ENCODE results near the gene HIC2.
"Not testable (repeated sequence)": the region's sequence is repeated elsewhere in the genome, so short reads cannot be mapped to it uniquely, and the experiment has no call there.

The HIC2 gene

GRCh38 chr22:21451545-21452520 is 34.7 kb downstream of the HIC2 start:
- DNase-seq = no peak

GRCh38 chr22:21452666-21453065 is 35.5 kb downstream of the HIC2 start:
- DNase-seq = not testable (repeated sequence)

- not testable (repeated sequence) for DNase-seq
These were observed 37.8 kb downstream of the HIC2 start for GRCh38 chr22:21454998-21455333.

- no peak for DNase-seq
These were observed 38.3 kb downstream of the HIC2 start for GRCh38 chr22:21455334-21456089.

GRCh38 chr22:21457023-21457787 is 40.0 kb downstream of the HIC2 start:
- no peak for DNase-seq

GRCh38 chr22:21462672-21463071 is 45.5 kb downstream of the HIC2 start:
- not testable (repeated sequence) for DNase-seq

GRCh38 chr22:21467337-21468193 is 50.4 kb downstream of the HIC2 start, which contains the start of gene TMEM191C:
TSS of gene TMEM191C (plus strand) at chr22:21467387. CDS start at chr22:21467460, 73 bp downstream.
- DNase-seq = not testable (repeated sequence)

GRCh38 chr22:21468194-21469096 is 51.3 kb downstream of the HIC2 start:
- not testable (repeated sequence) for DNase-seq

- not testable (repeated sequence) for DNase-seq
These were observed 52.2 kb downstream of the HIC2 start for GRCh38 chr22:21469097-21469994.

GRCh38 chr22:21472984-21473383 is 55.8 kb downstream of the HIC2 start:
- not testable (repeated sequence) for DNase-seq

- not testable (repeated sequence) for DNase-seq
These were observed 56.5 kb downstream of the HIC2 start for GRCh38 chr22:21473664-21474063.

GRCh38 chr22:21484039-21484438 is 66.9 kb downstream of the HIC2 start:
- DNase-seq = not testable (repeated sequence)

GRCh38 chr22:21487723-21488122 is 70.6 kb downstream of the HIC2 start:
- DNase-seq = not testable (repeated sequence)

GRCh38 chr22:21489149-21489680 is 72.0 kb downstream of the HIC2 start:
- not testable (repeated sequence) for DNase-seq

GRCh38 chr22:21490556-21490955 is 73.4 kb downstream of the HIC2 start:
- DNase-seq = not testable (repeated sequence)

GRCh38 chr22:21492271-21492670 is 75.1 kb downstream of the HIC2 start:
- not testable (repeated sequence) for DNase-seq

GRCh38 chr22:21493789-21494782 is 76.9 kb downstream of the HIC2 start:
- not testable (repeated sequence) for DNase-seq

GRCh38 chr22:21497984-21498383 is 80.8 kb downstream of the HIC2 start:
- not testable (repeated sequence) for DNase-seq

Data from OCI-M1 (cell line).